Measurements from ENCODE around the gene CLK2.
A peak's percentile ranks its signal among the peaks of the same experiment; 100 is the strongest.
"Not testable (repeated sequence)": the region's sequence is repeated elsewhere in the genome, so short reads cannot be mapped to it uniquely, and the experiment has no call there.

Gene CLK2

DNA sequence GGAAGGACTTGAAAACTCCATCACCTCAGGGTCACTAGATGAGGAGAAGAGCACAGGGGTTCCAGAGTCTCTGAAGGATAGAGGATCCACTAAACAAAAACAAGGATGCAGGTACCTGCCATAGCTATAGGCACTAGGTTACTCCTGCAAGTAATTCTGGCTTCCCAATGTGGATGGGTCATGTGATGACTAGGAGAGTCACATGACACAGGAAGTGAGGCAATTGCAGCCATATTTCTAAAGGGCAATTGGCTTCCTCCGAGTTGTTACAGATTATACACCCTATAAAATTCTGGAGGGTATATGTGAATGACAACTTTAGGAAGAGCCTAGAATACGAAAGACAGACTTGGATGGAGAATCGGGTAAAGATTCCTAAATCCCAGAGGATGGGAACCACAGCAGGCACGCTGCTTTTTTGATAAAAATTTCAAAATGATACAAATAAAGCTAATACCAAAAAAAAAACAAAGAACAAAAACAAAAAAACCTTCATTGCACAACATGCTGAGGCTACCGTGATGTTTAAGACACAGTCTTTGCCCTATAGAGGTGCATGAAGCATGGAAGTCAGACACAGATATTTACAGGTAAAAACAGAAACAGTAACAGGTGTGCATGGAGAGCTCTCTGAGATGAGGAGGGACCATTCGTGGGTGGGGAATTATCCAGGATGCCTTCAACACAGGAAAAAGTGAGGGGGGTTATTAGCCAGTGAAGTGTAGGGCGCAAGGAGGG lies 54.3 kb downstream of the CLK2 start:
- TF ChIP-seq, protein P1, sequence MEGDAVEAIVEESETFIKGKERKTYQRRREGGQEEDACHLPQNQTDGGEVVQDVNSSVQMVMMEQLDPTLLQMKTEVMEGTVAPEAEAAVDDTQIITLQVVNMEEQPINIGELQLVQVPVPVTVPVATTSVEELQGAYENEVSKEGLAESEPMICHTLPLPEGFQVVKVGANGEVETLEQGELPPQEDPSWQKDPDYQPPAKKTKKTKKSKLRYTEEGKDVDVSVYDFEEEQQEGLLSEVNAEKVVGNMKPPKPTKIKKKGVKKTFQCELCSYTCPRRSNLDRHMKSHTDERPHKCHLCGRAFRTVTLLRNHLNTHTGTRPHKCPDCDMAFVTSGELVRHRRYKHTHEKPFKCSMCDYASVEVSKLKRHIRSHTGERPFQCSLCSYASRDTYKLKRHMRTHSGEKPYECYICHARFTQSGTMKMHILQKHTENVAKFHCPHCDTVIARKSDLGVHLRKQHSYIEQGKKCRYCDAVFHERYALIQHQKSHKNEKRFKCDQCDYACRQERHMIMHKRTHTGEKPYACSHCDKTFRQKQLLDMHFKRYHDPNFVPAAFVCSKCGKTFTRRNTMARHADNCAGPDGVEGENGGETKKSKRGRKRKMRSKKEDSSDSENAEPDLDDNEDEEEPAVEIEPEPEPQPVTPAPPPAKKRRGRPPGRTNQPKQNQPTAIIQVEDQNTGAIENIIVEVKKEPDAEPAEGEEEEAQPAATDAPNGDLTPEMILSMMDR (IDR thresholded peaks at IDR 0.05; ENCODE audit: control insufficient read depth, extremely low read depth, insufficient read depth), result no peak
- peak; percentile 79 for DNase-seq (ENCODE audit: low read depth)
- H3K4me3 ChIP-seq (ENCODE audit: low read depth, low read length), result peak overlapping the region; percentile 43

DNA sequence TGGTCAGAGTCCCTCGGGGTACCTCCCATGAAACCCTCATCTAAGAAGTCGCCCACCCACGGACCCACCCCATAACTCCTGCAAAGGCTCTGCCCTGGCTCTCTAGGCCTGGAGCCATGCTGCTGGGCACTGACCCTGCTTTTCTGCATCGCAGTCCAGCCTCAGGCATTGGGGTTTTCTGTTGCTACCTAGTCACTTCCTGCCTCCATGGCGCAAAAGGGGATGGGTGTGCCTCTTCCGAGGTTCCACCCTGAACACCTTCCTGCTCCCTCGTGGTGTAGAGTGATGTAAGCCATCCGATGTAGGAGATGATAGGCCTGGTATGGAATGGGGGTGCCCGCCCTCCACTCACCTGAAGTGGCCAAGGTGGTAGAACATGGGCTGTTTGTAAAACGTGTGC lies 58.6 kb downstream of the CLK2 start:
- not testable (repeated sequence) for H3K4me3 ChIP-seq (ENCODE audit: low read depth, low read length); DNase-seq (ENCODE audit: low read depth)
